DMS79 (cell line): ENCODE data around the gene UBASH3B.

ENCODE experiments used
- DNase-seq: peaks from one replicate; lab custom pipeline; 2025; lab: John Stamatoyannopoulos, UW

UBASH3B gene

DNA sequence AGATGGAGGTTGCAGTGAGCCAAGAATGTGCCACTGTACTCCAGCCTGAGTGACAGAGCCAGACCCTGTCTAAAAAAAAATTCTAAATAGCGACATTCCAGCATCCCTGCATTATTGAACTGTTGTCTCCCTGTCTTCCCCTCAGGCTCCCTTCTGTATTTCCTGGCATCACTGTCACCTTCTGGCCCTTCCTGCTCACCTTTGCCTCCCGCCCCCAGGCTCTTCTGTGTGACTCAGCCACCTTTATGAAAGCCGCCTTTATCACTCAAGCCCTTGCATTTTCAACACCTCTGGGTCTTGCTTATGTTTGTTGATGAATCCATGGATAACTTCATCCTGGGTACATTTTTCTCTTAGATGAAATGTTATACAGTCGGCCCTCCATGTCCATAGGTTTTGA, 21.1 kb downstream of the UBASH3B start:
- no peak for DNase-seq

DNA sequence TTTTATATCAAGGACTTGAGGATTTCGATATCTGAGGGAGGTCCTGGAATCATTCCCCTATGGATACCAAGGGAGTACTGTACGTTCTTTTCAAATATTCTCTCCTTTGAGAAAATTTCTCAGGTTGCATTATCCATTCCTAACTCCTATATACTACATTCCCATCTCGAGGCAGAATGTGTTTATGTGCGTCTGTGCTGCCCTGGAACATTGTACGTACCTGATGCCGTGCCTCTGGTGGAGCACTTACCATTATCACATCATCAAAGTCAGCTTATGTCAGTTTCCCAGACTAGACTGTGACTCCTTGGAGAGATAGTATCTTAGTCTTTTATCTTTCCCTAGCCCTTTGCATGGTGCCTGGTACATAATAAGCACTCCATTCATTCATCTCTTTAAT, 21.7 kb downstream of the UBASH3B start:
- DNase-seq, result no peak

DNA sequence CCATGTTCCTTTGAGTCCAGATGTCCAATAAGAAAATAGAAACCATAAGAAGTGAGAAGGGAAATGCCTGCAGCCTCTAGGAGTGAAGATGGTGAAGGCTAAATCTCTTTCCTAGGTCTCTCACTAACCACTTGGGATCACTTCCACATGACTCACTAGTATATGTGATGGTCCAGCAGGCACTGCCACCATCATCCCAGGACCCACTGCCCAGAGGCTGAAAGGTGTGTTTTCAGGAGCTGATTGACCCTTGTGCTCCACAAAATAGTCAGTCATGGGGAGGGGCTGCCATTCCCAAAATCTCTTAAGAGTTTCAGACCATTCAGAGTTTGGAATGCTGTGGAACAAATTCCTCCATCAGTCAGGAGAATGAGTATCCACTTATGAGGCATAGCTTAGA, 22.9 kb downstream of the UBASH3B start:
- no peak for DNase-seq

DNA sequence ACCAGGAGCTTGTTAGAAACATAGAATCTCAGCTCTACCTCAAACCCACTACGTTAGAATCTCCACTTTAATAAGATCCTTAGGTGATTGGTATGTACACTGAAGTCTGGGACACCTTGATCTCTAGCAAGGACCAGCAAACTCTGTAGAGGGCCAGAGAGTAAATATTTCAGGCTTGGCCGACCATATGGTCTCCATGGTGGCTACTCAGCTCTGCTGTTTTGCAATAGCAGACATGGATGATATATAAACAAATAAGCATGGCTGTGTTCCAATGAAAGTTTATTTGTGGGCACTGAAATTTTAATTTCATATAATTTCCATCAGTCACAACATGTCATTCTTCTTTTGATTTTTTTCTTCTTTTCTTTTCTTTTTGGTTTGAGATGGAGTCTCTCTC, 23.9 kb downstream of the UBASH3B start:
- no peak for DNase-seq

DNA sequence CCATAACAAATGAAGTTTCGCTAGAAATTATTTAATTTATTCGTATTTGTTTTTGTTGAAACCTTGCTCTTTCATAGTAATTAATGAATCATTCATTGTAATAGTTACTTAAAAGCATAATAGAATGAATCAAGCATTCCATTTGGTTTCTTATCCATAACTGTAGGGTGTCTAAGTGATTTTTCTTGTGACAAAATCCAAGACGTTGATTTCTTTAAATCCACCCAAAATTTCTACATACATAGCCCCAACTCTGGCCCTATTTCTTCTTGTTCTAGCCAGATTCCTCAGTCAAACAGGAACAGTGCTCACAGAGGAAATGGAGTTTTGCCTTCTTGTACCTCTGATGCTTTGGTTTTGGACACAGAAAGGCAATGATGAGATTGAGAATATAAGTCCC, 25.5 kb downstream of the UBASH3B start:
- DNase-seq, result no peak

DNA sequence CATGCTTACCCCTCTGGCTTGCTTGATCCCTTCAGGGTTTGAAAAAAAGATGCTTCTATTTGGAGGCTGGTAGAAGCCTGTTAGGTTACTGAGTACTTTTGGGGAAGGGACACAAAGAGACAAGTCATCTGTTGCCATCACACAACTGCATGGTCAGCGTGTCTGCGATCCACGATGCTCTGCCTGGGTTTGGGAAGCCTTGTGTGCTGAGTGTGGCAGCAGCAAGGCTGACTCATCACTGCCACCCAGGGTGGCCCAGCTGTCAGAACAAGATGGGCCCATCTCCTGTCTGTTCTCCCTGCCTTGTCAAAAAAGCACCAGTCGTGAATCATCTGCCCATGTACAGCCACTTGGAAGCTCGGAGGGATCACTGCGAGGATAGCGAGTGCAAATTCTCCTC, 26.2 kb downstream of the UBASH3B start:
- no peak for DNase-seq

DNA sequence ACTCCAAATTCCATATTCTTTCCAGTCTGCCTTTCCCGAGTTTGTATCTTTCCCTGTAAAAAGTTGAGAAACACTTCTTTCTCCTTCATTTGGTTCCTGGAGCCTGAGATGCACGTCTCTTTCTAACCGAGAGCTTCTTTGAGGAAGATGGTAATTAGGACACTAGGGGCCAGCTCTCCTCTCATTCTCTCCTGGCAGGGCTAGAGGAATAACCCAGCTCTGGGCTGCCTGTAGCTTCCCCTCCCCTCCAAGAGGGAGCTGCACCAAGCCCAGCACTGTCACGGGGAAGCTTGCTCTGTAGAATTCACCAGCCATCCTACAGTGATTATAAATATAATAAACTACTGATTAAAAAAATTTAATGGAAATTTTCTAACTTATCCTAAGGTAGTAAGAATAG, 26.9 kb downstream of the UBASH3B start:
- no peak for DNase-seq

DNA sequence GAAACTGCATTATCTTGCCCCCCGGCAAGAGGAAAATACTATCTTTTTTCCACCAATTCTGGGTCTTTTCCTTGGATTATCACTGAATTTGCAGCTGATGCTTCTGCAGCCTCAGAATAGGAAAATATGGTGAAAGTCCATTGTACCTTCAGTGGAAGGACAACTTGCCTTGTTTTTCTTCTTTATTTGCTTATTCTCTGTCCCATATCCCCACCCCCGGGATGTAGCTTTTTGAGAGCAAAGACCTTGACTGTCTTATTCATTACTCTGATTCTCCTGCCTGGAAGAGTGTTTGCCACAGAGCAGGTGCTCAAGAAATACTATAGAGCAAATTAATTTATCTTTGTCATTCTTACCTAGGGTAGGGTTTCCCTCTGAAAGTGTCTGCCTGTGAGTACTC, 29.5 kb downstream of the UBASH3B start:
- DNase-seq, result no peak

DNA sequence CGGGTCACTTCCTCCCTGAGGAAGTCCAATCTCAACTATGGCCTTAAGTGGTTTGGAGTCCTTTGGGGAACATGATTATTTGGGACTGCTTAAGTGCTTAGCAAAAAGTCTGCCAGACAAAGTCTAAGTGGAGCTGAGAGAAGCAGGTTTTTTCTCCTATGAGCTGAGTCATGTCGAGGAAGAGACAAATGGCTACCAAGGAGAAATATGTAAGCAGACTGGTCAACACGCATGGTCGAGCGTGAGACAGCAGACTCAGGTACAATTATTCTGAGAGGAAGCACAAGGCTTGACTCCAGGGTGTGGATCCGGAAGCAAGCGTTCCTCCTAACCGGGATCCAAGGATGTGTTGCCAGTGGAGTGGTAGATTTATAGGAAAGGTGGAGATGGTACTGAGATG, 30.6 kb downstream of the UBASH3B start:
- DNase-seq, result peak; percentile 77

DNA sequence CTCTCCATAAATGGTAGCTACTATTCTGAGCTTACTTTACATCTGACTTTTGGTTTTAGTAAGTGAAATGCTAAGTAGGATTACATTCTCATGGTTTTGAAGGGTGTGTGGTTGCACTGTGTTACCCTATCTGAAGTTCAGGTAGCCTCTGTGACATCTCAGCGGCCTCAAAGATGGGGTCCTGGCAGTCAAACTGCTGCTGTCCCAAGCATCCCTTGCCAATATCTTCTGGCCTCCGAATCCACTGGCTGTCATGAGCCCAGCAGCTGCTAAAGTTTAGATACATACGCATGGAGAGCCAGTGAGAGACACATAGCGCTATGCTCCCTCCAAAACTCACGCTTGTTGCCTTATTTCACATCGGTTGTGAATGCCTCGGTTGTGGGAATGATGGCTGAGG, 34.9 kb downstream of the UBASH3B start:
- no peak for DNase-seq

DNA sequence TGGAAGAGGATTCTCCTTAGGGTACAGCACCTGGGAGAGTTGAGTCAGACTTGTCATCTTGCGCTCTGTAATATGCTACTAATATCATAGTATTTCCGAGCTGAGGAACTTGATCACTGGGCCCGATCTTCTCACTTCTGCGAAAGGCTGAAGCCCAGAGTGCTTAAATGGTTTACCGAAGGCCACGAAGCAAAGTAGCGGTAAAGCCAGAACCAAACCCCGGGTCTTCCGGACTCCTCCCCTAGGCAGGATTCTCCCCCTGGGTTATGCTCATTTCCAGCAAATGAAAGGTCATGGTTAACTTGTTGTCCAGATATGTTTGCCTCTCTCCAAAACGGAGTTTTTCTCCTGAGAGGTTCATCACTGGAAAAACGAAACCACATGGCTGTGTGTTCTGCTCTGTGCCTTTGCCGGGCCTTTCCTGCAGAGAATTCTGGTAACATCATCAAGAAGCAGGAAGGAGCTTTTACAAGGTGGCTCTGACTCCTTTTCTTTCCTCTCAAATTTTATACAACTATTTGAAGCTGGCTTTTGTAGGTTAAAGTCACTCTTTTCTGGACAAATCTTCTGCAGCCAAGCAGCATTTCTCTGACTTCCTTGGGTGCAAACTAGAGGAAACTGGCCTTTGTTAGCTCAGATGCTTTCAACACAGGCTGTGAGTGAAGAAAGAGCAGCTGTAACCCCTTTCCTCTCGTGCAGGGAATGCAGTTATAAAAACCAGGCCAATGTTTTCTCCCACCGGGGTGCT, 35.5 kb downstream of the UBASH3B start:
- DNase-seq, result no peak

DNA sequence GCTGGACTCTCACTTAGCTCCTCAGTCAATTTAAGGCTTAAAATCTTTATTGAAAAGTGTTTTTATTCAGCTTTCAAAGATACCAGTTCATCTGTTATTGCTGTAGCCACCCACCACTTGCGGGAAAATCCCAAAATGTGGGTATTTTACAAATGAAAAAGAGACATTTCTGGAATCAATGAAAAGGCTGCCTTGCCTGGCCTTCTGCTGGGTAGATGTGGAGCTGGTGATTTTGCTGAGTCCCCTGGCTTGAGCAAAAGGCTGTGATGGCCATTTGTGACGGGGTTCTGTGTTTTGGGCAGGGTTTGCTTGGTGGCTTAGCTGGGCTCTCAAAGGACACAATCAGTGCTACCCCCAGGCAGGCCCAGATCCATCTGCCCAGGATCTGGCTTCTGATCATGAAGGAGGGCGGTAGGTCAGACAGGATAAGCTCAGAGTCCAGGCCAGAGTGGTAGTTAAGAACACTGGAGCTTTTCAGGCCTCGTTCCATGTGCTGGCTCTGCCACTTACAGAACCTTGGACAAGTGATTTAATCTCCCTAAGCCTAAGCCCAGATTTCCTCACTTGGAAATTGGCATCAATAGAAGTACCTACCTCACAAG, 36.1 kb downstream of the UBASH3B start:
- no peak for DNase-seq

DNA sequence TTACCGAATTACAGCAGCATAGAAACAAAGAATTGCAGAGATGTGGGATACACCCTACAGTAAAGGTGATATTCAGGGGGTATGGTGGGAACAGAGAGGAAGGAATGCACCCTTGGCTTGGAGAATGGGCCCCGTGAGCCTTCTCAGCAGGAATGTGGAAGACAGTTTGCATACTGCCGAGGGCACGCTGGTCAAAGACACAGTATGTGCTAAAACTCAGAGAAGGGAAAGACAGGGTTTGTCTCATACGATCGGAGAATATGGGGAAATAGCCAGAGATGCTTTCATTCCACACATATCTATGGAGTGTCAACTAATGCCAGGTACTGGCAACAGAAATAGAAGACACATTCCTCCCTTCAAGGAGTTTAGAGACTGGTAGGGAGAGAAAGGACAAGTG, 36.9 kb downstream of the UBASH3B start:
- DNase-seq, result no peak

DNA sequence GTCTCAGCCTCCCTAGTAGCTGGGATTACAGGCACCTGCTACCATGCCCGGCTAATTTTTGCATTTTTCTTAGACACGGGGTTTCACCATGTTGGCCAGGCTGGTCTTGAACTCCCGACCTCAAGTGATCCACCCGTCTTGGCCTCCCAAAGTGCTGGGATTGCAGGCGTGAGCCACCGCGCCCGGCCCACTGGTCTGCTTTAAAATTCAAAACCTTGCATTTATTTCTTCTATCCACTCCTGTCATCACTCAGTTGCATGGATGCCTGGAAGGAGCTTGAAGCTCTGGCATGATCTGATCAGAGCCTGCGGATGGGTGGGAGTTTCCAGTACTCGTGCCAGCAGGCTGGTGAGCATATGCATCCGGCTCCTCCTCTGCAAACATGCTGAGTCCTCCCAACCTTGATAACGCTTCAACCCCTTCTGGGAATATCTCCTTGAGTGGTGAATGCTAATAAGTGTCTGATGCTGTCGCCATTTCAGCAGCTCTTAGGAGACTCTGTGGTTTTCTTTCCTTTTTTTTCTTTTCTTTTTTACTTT, 39.6 kb downstream of the UBASH3B start:
- DNase-seq, result no peak

DNA sequence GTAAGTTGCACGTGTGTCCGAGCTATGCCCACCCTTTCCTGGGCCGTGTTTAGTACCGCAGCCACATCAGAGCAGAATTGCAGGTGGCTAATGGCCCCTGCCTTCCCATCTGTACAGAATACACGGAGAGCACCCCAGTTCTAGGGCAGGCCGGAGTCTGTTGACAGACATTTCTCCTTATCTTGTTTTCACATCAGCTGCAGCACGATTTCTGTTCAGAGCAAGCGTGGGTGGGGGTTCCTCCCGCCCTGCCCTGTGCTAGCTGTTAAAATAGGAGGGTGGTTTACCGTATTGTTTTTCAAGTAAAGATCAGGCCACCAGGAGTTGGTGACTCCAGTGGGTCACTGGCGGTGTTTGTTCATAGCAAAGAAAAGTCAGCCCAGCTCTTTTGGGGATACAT, 41.1 kb downstream of the UBASH3B start:
- no peak for DNase-seq

DNA sequence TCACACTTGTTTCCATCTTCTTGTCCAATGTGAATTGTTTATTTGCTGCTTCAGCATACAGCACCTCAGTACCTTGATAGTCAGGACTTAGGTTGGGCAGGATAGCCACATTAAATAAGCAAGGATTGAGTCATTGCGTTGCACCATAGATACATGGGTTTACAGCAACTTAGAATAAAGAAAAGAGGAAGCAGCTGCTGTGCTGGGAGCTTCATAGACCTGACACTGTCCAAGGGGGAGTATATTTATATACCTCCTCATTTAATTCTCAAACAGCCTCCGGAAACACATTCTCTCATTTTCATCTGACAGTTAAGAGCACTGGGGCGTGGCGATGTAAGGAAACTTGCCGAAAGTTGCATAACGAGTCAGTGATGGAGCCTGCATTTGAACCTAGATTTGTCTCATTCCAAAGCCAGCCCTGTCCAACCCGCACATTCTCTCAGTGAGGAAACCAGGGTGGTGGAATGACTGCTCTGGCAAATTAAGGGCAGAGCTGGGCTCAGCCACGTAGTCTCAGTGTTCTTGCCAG, 42.2 kb downstream of the UBASH3B start:
- no peak for DNase-seq

DNA sequence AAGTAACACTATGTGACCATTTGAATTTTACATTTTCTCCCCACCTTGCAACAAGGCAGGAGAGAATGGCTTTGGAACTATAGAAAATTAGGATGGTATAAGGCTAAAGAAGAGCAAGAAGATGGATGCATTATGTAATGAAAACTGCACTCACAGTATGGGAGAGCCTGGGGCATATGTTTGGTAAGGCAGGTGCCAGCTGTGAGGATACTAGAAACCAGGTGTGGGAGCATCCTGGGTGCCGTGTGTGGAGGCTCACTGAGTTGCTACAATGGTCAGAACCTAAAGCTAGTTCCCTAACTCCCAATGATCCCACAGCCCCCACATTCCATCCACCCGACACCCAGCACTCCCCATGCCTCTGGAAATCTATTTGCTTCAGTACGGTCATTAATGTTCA, 42.9 kb downstream of the UBASH3B start:
- DNase-seq, result no peak

DNA sequence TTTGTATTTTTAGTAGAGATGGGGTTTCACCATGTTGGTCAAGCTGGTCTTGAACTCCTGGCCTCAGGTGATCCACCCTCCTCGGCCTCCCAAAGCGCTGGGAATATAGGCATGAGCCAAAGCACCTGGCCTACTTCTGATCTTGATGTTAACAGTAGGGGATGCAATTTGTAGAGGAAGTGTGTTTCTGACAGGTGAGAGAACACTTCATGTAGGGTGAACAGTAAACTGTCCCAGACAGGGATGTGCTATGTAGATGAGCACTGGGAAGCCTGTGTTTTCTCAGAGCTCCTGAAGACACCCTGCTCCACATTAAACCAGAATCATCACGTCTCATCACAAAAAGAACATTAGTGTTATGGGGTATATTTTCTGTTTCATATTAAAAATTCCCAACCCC, 45.1 kb downstream of the UBASH3B start:
- DNase-seq, result no peak

DNA sequence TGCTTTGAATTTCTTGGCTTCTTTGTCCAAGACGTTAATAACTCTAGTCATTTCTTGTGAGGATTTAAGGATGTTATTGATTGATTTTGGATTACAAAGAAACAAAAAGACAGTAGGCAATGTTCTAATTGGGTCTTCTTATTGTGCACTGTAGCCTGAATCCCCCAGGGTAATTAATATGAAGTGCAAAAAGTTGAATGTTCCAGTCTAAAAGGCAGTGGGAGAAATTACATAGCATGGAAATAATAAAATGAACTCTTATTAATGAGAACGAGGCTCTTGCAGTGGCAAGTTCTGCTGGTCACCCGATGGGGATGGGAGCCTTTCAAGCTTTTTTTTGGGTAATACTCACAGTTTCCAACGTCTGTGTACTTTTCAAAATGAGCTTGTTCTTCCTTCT, 45.6 kb downstream of the UBASH3B start:
- DNase-seq, result no peak

DNA sequence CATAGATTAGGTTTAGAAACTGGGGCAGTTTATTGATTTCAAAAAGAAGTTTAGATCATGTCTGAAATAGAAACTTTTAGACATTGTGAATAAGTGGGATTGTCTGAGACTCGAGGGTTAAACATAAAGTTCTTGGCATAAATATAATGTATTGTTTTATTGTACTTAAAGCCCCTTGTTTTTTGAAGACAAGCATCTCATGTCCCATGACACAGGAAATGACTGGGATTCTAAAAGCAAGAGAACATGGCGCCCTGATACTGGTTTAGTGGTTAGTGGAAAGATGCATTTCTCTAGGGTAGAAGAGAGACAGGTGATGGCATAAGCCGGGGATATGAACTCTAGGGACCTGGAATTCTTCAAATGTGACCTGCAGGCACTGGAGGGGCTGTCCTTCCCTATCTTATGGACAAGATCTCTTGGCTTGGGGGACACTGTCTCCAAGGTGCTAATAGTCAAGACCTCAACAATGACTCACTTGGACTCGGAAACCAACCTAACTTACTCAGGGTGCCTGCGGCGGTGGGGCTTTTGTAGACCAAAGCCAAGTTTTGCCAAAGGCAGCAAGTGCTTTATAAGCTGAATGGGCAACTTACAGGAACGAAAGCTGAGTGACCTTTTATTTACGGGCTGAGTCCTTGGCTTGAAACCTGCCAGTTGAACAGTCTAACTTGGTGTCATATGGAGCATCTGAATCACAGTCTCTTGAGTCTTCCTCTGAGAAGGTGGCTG, 48.2 kb downstream of the UBASH3B start:
- no peak for DNase-seq

DNA sequence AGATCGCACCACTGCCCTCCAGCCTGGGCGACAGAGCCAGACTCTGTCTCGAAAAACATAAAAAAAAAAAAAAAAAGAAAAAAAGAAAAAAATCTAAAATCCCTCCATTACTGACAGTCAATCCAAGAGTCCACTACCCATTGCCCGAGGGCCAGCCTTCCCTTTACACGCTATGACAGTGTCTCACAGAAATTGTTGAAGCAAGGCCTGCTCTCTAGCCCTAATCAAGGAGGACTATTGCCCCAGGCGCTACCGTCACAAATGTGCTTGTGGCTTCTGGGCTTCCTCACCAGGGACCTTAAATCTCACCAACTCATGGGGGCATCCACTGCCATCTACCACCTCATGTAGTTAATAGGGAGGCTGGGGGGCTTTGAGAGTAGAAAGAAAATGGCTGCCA, 49.9 kb downstream of the UBASH3B start:
- DNase-seq, result no peak

DNA sequence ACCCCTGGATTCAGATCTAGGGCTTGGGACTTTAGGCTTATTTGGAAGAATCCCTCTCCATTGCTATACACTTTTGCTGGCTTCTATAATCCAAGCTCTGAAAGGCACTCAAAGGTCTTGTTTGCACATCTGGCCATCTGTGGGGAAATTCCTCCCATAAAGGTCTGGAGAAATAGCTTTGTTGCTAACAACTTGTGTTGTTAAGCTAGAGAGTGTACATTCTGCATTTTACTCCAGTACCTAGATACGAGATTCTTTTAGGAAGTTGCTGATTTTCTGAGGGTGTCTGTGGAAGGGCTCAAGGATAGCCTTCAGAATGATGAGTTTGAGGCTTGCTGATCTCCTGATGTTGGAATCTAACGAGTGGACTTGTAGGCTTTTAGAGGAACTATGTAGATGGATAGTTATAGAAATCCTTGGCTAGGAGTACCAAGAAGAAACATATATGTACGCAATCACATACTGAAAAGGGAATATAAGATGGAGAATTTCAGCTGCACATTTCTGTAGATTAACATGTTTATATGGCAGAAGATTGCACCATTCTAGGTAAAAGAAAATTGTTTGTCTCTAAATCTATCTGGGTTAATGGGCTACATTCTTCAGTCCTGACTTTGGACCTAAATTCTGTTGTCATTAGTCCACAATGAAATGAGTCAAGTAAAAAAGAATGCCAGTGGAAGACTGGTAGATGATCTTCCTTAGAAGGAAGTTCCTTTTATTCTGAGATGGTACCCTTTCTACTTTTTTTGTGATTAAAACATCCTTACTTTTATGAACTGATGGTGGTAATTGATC, 51.0 kb downstream of the UBASH3B start:
- DNase-seq, result no peak
